ENCODE measurements around the gene IL10RB.

IL10RB gene

GRCh38 chr21:33236013-33236686, 30.0 kb upstream of the IL10RB start:
- TF ChIP-seq EZH2phosphoT487 (IDR thresholded peaks at IDR 0.05; ENCODE audit: low read depth) (no peak), CTCF (IDR thresholded peaks at IDR 0.05; ENCODE audit: low read depth, low read length) (no peak)
- H3K9me3 ChIP-seq (ENCODE audit: insufficient read depth, low read length), result no peaks in the 10 kb centered on the region
- H2AFZ ChIP-seq (ENCODE audit: low read depth, low read length), result no peak overlapping the region
- peaks cover 14% of the 10 kb centered on the region for H3K36me3 ChIP-seq (replicated peaks; ENCODE audit: low read depth, low read length)
- peaks cover 59% of the 10 kb centered on the region for H3K4me1 ChIP-seq (ENCODE audit: low read length)
- no peak overlapping the region for H3K4me2 ChIP-seq (ENCODE audit: low read length)
- H3K9ac ChIP-seq (ENCODE audit: low read length), result no peak overlapping the region
- no peak overlapping the region for H3K4me3 ChIP-seq (ENCODE audit: low read length)
- H3K79me2 ChIP-seq (ENCODE audit: low read length), result peaks cover 91% of the 10 kb centered on the region
- H3K27ac ChIP-seq (ENCODE audit: low read length), result no peak overlapping the region
- H3K27me3 ChIP-seq (ENCODE audit: low read depth, low read length), result no peaks in the 10 kb centered on the region
- peaks cover 20% of the 10 kb centered on the region for H4K20me1 ChIP-seq (ENCODE audit: insufficient read depth, low read length)

GRCh38 chr21:33236766-33237165, 29.4 kb upstream of the IL10RB start:
- Histone ChIP-seq H3K9me3 (ENCODE audit: insufficient read depth, low read length) (no peaks in the 10 kb centered on the region), H2AFZ (ENCODE audit: low read depth, low read length) (no peak overlapping the region), H4K20me1 (ENCODE audit: insufficient read depth, low read length) (peaks cover 15% of the 10 kb centered on the region), H3K27ac (ENCODE audit: low read length) (0 out of 2 replicates have a peak overlapping the region, but pooled peaks have one; percentile 95), H3K4me2 (ENCODE audit: low read length) (no peak overlapping the region), H3K27me3 (ENCODE audit: low read depth, low read length) (no peaks in the 10 kb centered on the region), H3K36me3 (replicated peaks; ENCODE audit: low read depth, low read length) (peaks cover 17% of the 10 kb centered on the region), H3K79me2 (ENCODE audit: low read length) (peaks cover 89% of the 10 kb centered on the region), H3K9ac (ENCODE audit: low read length) (no peak overlapping the region), H3K4me1 (ENCODE audit: low read length) (peaks cover 53% of the 10 kb centered on the region), H3K4me3 (ENCODE audit: low read length) (no peak overlapping the region)
- TF ChIP-seq CTCF (IDR thresholded peaks at IDR 0.05; ENCODE audit: low read depth, low read length) (no peak), EZH2phosphoT487 (IDR thresholded peaks at IDR 0.05; ENCODE audit: low read depth) (no peak)

GRCh38 chr21:33237486-33237885, 28.7 kb upstream of the IL10RB start:
- peak overlapping the region; percentile 64; the same call in 1 of the 2 replicates for H3K9ac ChIP-seq (ENCODE audit: low read length)
- no peaks in the 10 kb centered on the region for H3K9me3 ChIP-seq (ENCODE audit: insufficient read depth, low read length)
- no peaks in the 10 kb centered on the region for H3K27me3 ChIP-seq (ENCODE audit: low read depth, low read length)
- H2AFZ ChIP-seq (ENCODE audit: low read depth, low read length), result no peak overlapping the region
- H3K4me1 ChIP-seq (ENCODE audit: low read length), result peaks cover 45% of the 10 kb centered on the region
- H3K4me2 ChIP-seq (ENCODE audit: low read length), result peak overlapping the region; percentile 84
- peaks cover 10% of the 10 kb centered on the region for H4K20me1 ChIP-seq (ENCODE audit: insufficient read depth, low read length)
- H3K4me3 ChIP-seq (ENCODE audit: low read length), result 0 out of 2 replicates have a peak overlapping the region, but pooled peaks have one; percentile 61
- peaks cover 20% of the 10 kb centered on the region for H3K36me3 ChIP-seq (replicated peaks; ENCODE audit: low read depth, low read length)
- H3K79me2 ChIP-seq (ENCODE audit: low read length), result peaks cover 86% of the 10 kb centered on the region
- TF ChIP-seq EZH2phosphoT487 (IDR thresholded peaks at IDR 0.05; ENCODE audit: low read depth), result no peak
- no peak for TF ChIP-seq CTCF (IDR thresholded peaks at IDR 0.05; ENCODE audit: low read depth, low read length)
- peak overlapping the region; percentile 95 for H3K27ac ChIP-seq (ENCODE audit: low read length)

- peak overlapping the region; percentile 95 for H3K27ac ChIP-seq (ENCODE audit: low read length)
- no peaks in the 10 kb centered on the region for H3K27me3 ChIP-seq (ENCODE audit: low read depth, low read length)
- H3K9ac ChIP-seq (ENCODE audit: low read length), result peak overlapping the region; percentile 64
- H3K36me3 ChIP-seq (replicated peaks; ENCODE audit: low read depth, low read length), result peaks cover 15% of the 10 kb centered on the region
- peak overlapping the region; percentile 61 for H3K4me3 ChIP-seq (ENCODE audit: low read length)
- peaks cover 79% of the 10 kb centered on the region for H3K79me2 ChIP-seq (ENCODE audit: low read length)
- H4K20me1 ChIP-seq (ENCODE audit: insufficient read depth, low read length), result peaks cover 4% of the 10 kb centered on the region; the same call in 1 of the 2 replicates
- H3K9me3 ChIP-seq (ENCODE audit: insufficient read depth, low read length), result no peaks in the 10 kb centered on the region
- TF ChIP-seq CTCF (IDR thresholded peaks at IDR 0.05; ENCODE audit: low read depth, low read length), result no peak
- TF ChIP-seq EZH2phosphoT487 (IDR thresholded peaks at IDR 0.05; ENCODE audit: low read depth), result no peak
- peak overlapping the region; percentile 84 for H3K4me2 ChIP-seq (ENCODE audit: low read length)
- no peak overlapping the region for H2AFZ ChIP-seq (ENCODE audit: low read depth, low read length)
- peaks cover 43% of the 10 kb centered on the region for H3K4me1 ChIP-seq (ENCODE audit: low read length)
These were observed 28.0 kb upstream of the IL10RB start for GRCh38 chr21:33238146-33238545.

Data from OCI-LY3 (cell line).